Measurements from ENCODE around the gene E4F1.

DNA sequence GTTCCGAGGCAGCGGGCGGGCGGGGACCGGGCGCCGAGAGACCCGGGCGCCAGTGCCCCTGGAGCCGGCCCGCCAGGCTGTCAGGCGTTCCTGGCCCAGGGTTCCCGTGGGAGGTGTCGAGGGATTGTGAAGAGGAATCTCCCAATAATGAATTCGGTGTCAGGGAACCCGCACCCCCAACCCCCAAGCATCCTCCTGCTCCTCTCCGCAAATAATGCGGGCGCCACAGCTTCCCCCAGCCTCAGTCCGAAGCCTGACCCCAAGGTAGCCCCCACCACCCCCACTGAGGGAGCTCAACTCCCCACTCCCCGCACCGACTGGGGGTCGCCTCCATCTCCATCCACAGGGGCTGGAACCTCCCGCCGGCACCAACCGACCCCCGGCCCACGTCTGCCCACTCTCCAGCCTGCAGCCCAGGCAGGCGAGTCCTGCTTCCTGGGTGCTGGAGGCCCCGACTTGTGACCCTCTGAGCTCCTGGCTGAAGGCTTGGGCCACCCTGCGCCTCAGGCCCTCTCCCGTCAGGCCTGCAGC is 26.3 kb upstream of the E4F1 start:
- no peak for TF ChIP-seq CTCF (IDR thresholded peaks at IDR 0.05; ENCODE audit: low read depth, low read length)
- no peak for TF ChIP-seq EZH2phosphoT487 (IDR thresholded peaks at IDR 0.05; ENCODE audit: low read depth)

Data from OCI-LY3 (cell line).